ENCODE measurements around the gene PTPN3.

GRCh38 chr9:109441296-109441695 lies 56.8 kb downstream of the PTPN3 start:
- TF ChIP-seq CTCF (conservative IDR thresholded peaks at IDR 0.05; ENCODE audit: low read length) (no peak), EZH2phosphoT487 (IDR thresholded peaks at IDR 0.05; ENCODE audit: borderline replicate concordance, low read depth, low read length) (no peak)
